ENCODE data around the gene P3H2. TPM values are rescaled to one million over a fixed set of nuclear protein-coding genes. Genes with fewer than 3 reads are reported as not detected.

Gene P3H2
- polyA plus RNA-seq, 12 donors, result 41.9 to 82.6 (median 52.5) TPM; not detected in 1

Other genes with a start within 250 kb of the P3H2 start
- 10 to 100 TPM in 3 of 12 donors, 1 to 10 TPM in 8, not detected in 1; 3.0 to 30.6 (median 4.8) TPM for gene CLDN1, start 201.5 kb upstream of the P3H2 start, polyA plus RNA-seq (ENCODE audit: insufficient read length in 12 of 12)